ENCODE data around the gene TP63. TPM values are rescaled to one million over a fixed set of nuclear protein-coding genes. Genes with fewer than 3 reads are reported as not detected.

The TP63 gene
- total and polyA plus RNA-seq, 2 donors (not counting 3 experiments of a cell fraction or from before 2014, with no cell fraction given), result not detected

DNA sequence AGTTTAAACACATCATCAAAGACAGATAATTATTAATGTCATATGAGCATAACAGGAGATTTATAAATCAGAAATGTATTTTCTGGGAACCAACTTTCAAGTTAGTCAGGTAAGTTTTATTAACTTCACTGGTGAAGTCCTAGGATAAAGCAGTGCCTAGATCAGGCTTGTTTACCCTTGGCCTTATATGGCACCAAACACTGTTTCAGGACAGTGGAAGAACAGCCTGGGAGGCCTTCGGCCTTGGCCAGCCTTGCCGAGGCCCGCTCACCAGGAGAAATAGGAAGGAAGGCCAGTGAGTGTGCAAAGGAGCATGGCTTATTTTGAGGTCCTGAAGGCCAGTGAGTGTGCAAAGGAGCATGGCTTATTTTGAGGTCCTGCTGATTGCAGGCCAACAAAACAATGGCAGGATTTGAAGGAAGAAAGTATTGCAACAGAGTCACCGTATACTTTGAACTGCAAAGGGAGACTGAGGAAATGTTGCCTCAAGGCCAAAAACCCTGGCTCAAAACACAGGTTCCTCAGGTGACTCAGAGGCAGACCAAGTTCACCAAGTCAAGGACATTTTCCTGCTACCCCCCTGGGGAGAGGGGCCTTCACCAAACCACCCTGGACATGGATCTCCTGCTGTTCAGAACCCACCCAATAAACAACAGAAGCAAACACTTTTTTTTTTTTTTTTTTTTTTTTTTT is 174.3 kb downstream of the TP63 start:
- H3K4me2 ChIP-seq (ENCODE audit: insufficient read depth, low read length), result no peak overlapping the region
- H3K36me3 ChIP-seq (ENCODE audit: control insufficient read depth in 2 of 2, extremely low read depth in 1 of 2, insufficient read depth in 2 of 2, low read length in 2 of 2), result no peaks in the 10 kb centered on the region
- FAIRE-seq (no peak), DNase-seq (ENCODE audit: low read depth, low spot score) (no peak)
- H2AFZ ChIP-seq (ENCODE audit: low read depth, low read length), result no peak overlapping the region
- no peaks in the 10 kb centered on the region for H3K79me2 ChIP-seq (ENCODE audit: control insufficient read depth, insufficient read depth, low read length)
- no TSS peak for BruUV-seq (replicated peaks)
- CTCF ChIA-PET, result interaction anchor here (2.0 kb wide), 1 partner anchor 10 kb away, joined by 8 read pairs; no protein-coding TSS in a partner anchor
- intact Hi-C loops (cut with micrococcal nuclease), result no loop called here
- H3K27ac ChIP-seq (ENCODE audit: insufficient read depth, low read depth, low read length), result no peak overlapping the region
- H3K27me3 ChIP-seq (ENCODE audit: control insufficient read depth in 2 of 2, insufficient read depth in 2 of 2, low read length in 2 of 2), result no peaks in the 10 kb centered on the region
- no peaks in the 10 kb centered on the region for H3K9me1 ChIP-seq (replicated peaks; ENCODE audit: control insufficient read depth, extremely low read depth, insufficient read depth, low read length)
- POLR2A ChIA-PET, result no interaction called here
- H3K4me1 ChIP-seq (ENCODE audit: control insufficient read depth, extremely low read depth, insufficient read depth, low read length), result no peaks in the 10 kb centered on the region
- no peak overlapping the region for H3K9ac ChIP-seq (replicated peaks; ENCODE audit: extremely low read depth, insufficient read depth, low read length)
- no peaks in the 10 kb centered on the region for H4K20me1 ChIP-seq (replicated peaks; ENCODE audit: control insufficient read depth, extremely low read depth, insufficient read depth, low read length)
- dilution Hi-C loops (cut with MboI; ENCODE audit: extremely low pct_ligation_motif_present, low sequenced_read_pairs), result no loop called here
- TF ChIP-seq POLR2A (IDR thresholded peaks at IDR 0.05; ENCODE audit: low read depth, low read length) (no peak), GATA2 (IDR thresholded peaks at IDR 0.05; ENCODE audit: insufficient read depth, insufficient read length, low read depth, low read length) (no peak)
- TF ChIP-seq, protein P1, sequence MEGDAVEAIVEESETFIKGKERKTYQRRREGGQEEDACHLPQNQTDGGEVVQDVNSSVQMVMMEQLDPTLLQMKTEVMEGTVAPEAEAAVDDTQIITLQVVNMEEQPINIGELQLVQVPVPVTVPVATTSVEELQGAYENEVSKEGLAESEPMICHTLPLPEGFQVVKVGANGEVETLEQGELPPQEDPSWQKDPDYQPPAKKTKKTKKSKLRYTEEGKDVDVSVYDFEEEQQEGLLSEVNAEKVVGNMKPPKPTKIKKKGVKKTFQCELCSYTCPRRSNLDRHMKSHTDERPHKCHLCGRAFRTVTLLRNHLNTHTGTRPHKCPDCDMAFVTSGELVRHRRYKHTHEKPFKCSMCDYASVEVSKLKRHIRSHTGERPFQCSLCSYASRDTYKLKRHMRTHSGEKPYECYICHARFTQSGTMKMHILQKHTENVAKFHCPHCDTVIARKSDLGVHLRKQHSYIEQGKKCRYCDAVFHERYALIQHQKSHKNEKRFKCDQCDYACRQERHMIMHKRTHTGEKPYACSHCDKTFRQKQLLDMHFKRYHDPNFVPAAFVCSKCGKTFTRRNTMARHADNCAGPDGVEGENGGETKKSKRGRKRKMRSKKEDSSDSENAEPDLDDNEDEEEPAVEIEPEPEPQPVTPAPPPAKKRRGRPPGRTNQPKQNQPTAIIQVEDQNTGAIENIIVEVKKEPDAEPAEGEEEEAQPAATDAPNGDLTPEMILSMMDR (IDR thresholded peaks at IDR 0.05; ENCODE audit: extremely low read depth in 1 of 2, insufficient read depth in 1 of 2, low read depth in 1 of 2, low read length in 2 of 2), result no peak
- TF ChIP-seq, protein P2, sequence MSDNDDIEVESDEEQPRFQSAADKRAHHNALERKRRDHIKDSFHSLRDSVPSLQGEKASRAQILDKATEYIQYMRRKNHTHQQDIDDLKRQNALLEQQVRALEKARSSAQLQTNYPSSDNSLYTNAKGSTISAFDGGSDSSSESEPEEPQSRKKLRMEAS (IDR thresholded peaks at IDR 0.05; ENCODE audit: insufficient read depth, insufficient read length), result no peak
- no peak overlapping the region for H3K4me3 ChIP-seq (replicated peaks in 1 of 3; ENCODE audit: insufficient read depth in 1 of 3, low read depth in 1 of 3, low read length in 3 of 3)
- H3K9me3 ChIP-seq (replicated peaks; ENCODE audit: control insufficient read depth, insufficient read depth, low read length), result no peaks in the 10 kb centered on the region

All from endothelial cell of umbilical vein (primary cell).